Neural progenitor cell (in vitro differentiated cells): ENCODE results near the gene TTC24. TPM values are rescaled to one million over a fixed set of nuclear protein-coding genes. Genes with fewer than 3 reads are reported as not detected.
A peak's percentile ranks its signal among the peaks of the same experiment; 100 is the strongest.

ENCODE experiments used
- DNase-seq: peaks from one replicate; pipeline ENCODE4 v3.0.0-alpha.2; 2016; ENCODE audit warnings: low spot score
- H2AFZ ChIP-seq: fragments of 200-600 bp; sonication (generic); replicated peaks from 2 replicates; pipeline ENCODE4 v1.6.1; 2016; ENCODE audit warnings: antibody characterized with exemption
- H3F3A ChIP-seq: fragments of 200-600 bp; sonication (generic); 2 replicates; pipeline ENCODE4 v1.6.1; 2016; ENCODE audit warnings: antibody characterized with exemption, low read depth
- H3K27ac ChIP-seq: fragments of 200-600 bp; sonication (generic); 2 replicates; pipeline ENCODE4 v1.5.1; 2016; ENCODE audit warnings: mild to moderate bottlenecking
- H3K27me3 ChIP-seq: fragments of 200-600 bp; sonication (generic); 2 replicates; pipeline ENCODE4 v1.6.1; 2016; ENCODE audit warnings: mild to moderate bottlenecking, moderate library complexity
- H3K36me3 ChIP-seq: fragments of 200-600 bp; sonication (generic); 2 replicates; pipeline ENCODE4 v1.5.1; 2016
- H3K4me1 ChIP-seq: fragments of 200-600 bp; sonication (generic); 2 replicates; pipeline ENCODE4 v1.6.1; 2016; ENCODE audit warnings: mixed run types
- H3K4me2 ChIP-seq: fragments of 200-600 bp; sonication (generic); 2 replicates; pipeline ENCODE4 v1.6.1; 2016
- H3K4me3 ChIP-seq: fragments of 200-600 bp; sonication (generic); 2 replicates; pipeline ENCODE4 v1.5.1; 2016
- H3K79me2 ChIP-seq: fragments of 200-600 bp; sonication (generic); 2 replicates; pipeline ENCODE4 v1.6.1; 2016; ENCODE audit warnings: low read depth
- H3K9ac ChIP-seq: fragments of 200-600 bp; sonication (generic); 2 replicates; pipeline ENCODE4 v1.6.1; 2016
- H3K9me3 ChIP-seq: fragments of 200-600 bp; sonication (generic); 2 replicates; pipeline ENCODE4 v1.5.1; 2016; ENCODE audit warnings: low read depth
- H4K20me1 ChIP-seq: fragments of 200-600 bp; sonication (generic); 2 replicates; pipeline ENCODE4 v1.6.1; 2016; ENCODE audit warnings: low read depth
- H3K27ac Mint-ChIP-seq: 3 replicates; pipeline ENCODE4 v1.8.0; 2021; ENCODE audit warnings: mixed read lengths
- H3K27me3 Mint-ChIP-seq: 2 replicates; pipeline ENCODE4 v1.8.0; 2022; ENCODE audit warnings: low read depth, mild to moderate bottlenecking, inconsistent platforms, moderate library complexity, mixed read lengths; ENCODE audit not compliant: insufficient read depth
- H3K36me3 Mint-ChIP-seq: 3 replicates; pipeline ENCODE4 v1.8.0; 2021; ENCODE audit warnings: mixed read lengths
- H3K4me1 Mint-ChIP-seq: 3 replicates; pipeline ENCODE4 v1.8.0; 2021; ENCODE audit warnings: mixed read lengths
- H3K4me3 Mint-ChIP-seq: 3 replicates; pipeline ENCODE4 v1.8.0; 2021; ENCODE audit warnings: mild to moderate bottlenecking, moderate library complexity, mixed read lengths
- H3K9me3 Mint-ChIP-seq: 3 replicates; pipeline ENCODE4 v1.8.0; 2020; ENCODE audit warnings: mixed read lengths
- CTCF ChIP-seq: fragments of 200-600 bp; sonication (generic); IDR thresholded peaks from 2 replicates; pipeline ENCODE4 v1.5.1; 2017; ENCODE audit warnings: antibody characterized with exemption, mild to moderate bottlenecking
- EZH2 ChIP-seq: fragments of 200-600 bp; sonication (generic); IDR thresholded peaks from 2 replicates; pipeline ENCODE4 v1.6.1; 2017; ENCODE audit warnings: antibody characterized with exemption, mild to moderate bottlenecking, moderate library complexity
- EZH2phosphoT487 ChIP-seq: fragments of 200-600 bp; sonication (generic); IDR thresholded peaks from 2 replicates; pipeline ENCODE4 v1.6.1; 2017; ENCODE audit warnings: antibody characterized with exemption
- total RNA-seq: library from RNA; depleted of rRNA; stranded (reverse); fragments of >200 nt; gene quantifications from 2 replicates; pipeline ENCODE4 v1.2.3, GENCODE V29; 2015; ENCODE audit warnings: low replicate concordance

TTC24 gene
- total RNA-seq = not detected in 2 replicates

GRCh38 chr1:156579472-156579871, at the start of gene TTC24:
TTC24 (plus strand) TSS chr1:156579723; CDS start chr1:156581365, 1,642 bp downstream.
- H3K36me3 ChIP-seq = no peaks in the 10 kb centered on the region
- Mint-ChIP-seq H3K27me3 (peaks cover 7% of the 10 kb centered on the region), H3K4me3 (no peak within 1 kb of the TSS), H3K27ac (peak within 1 kb of the TSS; percentile 79), H3K9me3 (no peaks in the 10 kb centered on the region), H3K36me3 (no peaks in the 10 kb centered on the region), H3K4me1 (peaks cover 11% of the 10 kb centered on the region)
- no peak within 1 kb of the TSS for H2AFZ ChIP-seq
- no peaks in the 10 kb centered on the region for H3F3A ChIP-seq
- no peaks in the 10 kb centered on the region for H3K79me2 ChIP-seq
- H4K20me1 ChIP-seq = no peaks in the 10 kb centered on the region
- DNase-seq = no peak
- no peak within 1 kb of the TSS for H3K27ac ChIP-seq
- H3K9me3 ChIP-seq = no peaks in the 10 kb centered on the region
- no peaks in the 10 kb centered on the region for H3K27me3 ChIP-seq
- H3K9ac ChIP-seq = no peak within 1 kb of the TSS
- TF ChIP-seq EZH2phosphoT487 (no peak), CTCF (no peak), EZH2 (no peak)
- no peak within 1 kb of the TSS for H3K4me2 ChIP-seq
- no peak within 1 kb of the TSS for H3K4me3 ChIP-seq
- H3K4me1 ChIP-seq = no peaks in the 10 kb centered on the region

- H3K4me1 ChIP-seq = no peaks in the 10 kb centered on the region
- H3K36me3 ChIP-seq = no peaks in the 10 kb centered on the region
Measured at GRCh38 chr1:156530006-156530405, 49.5 kb upstream of the TTC24 start.

GRCh38 chr1:156532374-156532773, 47.1 kb upstream of the TTC24 start:
- H3K79me2 ChIP-seq = no peaks in the 10 kb centered on the region
- Mint-ChIP-seq H3K4me1 (no peaks in the 10 kb centered on the region), H3K4me3 (no peak overlapping the region), H3K36me3 (peaks cover 34% of the 10 kb centered on the region), H3K27ac (no peak overlapping the region), H3K9me3 (no peaks in the 10 kb centered on the region), H3K27me3 (peaks cover 3% of the 10 kb centered on the region)
- H3K27ac ChIP-seq = no peak overlapping the region
- H3K9me3 ChIP-seq = no peaks in the 10 kb centered on the region
- TF ChIP-seq CTCF = no peak
- TF ChIP-seq EZH2 = no peak
- TF ChIP-seq EZH2phosphoT487 = no peak
- DNase-seq = no peak
- no peaks in the 10 kb centered on the region for H3K36me3 ChIP-seq
- no peaks in the 10 kb centered on the region for H4K20me1 ChIP-seq
- H3K4me1 ChIP-seq = no peaks in the 10 kb centered on the region
- no peaks in the 10 kb centered on the region for H3K27me3 ChIP-seq
- H3K9ac ChIP-seq = no peak overlapping the region
- H3K4me3 ChIP-seq = no peak overlapping the region
- H3F3A ChIP-seq = no peaks in the 10 kb centered on the region
- no peak overlapping the region for H3K4me2 ChIP-seq
- H2AFZ ChIP-seq = no peak overlapping the region

More at GRCh38 chr1:156530006-156530405, 49.5 kb upstream of the TTC24 start:
- no peak for DNase-seq
- Histone ChIP-seq H3K4me3 (no peak overlapping the region), H3K9me3 (no peaks in the 10 kb centered on the region), H3K4me2 (no peak overlapping the region), H3K79me2 (no peaks in the 10 kb centered on the region), H3K27me3 (no peaks in the 10 kb centered on the region), H3K9ac (no peak overlapping the region), H3F3A (no peaks in the 10 kb centered on the region), H2AFZ (no peak overlapping the region), H3K27ac (no peak overlapping the region), H4K20me1 (no peaks in the 10 kb centered on the region)
- Mint-ChIP-seq H3K4me3 (no peak overlapping the region), H3K4me1 (peaks cover 6% of the 10 kb centered on the region), H3K9me3 (no peaks in the 10 kb centered on the region), H3K36me3 (peaks cover 41% of the 10 kb centered on the region), H3K27ac (no peak overlapping the region), H3K27me3 (peaks cover 4% of the 10 kb centered on the region)
- TF ChIP-seq CTCF = no peak
- TF ChIP-seq EZH2 = no peak
- no peak for TF ChIP-seq EZH2phosphoT487
